Measurements from ENCODE around the gene AKT2. TPM values are rescaled to one million over a fixed set of nuclear protein-coding genes. Genes with fewer than 3 reads are reported as not detected.
A peak's percentile ranks its signal among the peaks of the same experiment; 100 is the strongest.

The AKT2 gene
- total RNA-seq, 1 donor from 2014 or later: 85.1 TPM

GRCh38 chr19:40217027-40217810 is 67.9 kb downstream of the AKT2 start:
- DNase-seq (ENCODE audit: low spot score): peak; percentile 41
- Histone ChIP-seq H3K9me3 (ENCODE audit: low read depth) (no peaks in the 10 kb centered on the region), H3K27me3 (peaks cover 65% of the 10 kb centered on the region), H3K9ac (no peak overlapping the region), H3K79me2 (ENCODE audit: low read depth) (no peaks in the 10 kb centered on the region), H3K36me3 (no peaks in the 10 kb centered on the region), H3K4me1 (no peaks in the 10 kb centered on the region), H3K27ac (no peak overlapping the region), H3K4me3 (no peak overlapping the region), H2AFZ (replicated peaks) (no peak overlapping the region), H3K4me2 (no peak overlapping the region), H4K20me1 (ENCODE audit: low read depth) (peaks cover 21% of the 10 kb centered on the region), H3F3A (ENCODE audit: low read depth) (peaks cover 19% of the 10 kb centered on the region)
- TF ChIP-seq EZH2phosphoT487 (IDR thresholded peaks at IDR 0.05) (peak; percentile 22), CTCF (IDR thresholded peaks at IDR 0.05) (peak; percentile 50), EZH2 (IDR thresholded peaks at IDR 0.05) (peak; percentile 78)
- Mint-ChIP-seq H3K27me3 (ENCODE audit: insufficient read depth, low read depth) (peaks cover 47% of the 10 kb centered on the region), H3K27ac (no peak overlapping the region), H3K9me3 (peaks cover 3% of the 10 kb centered on the region), H3K36me3 (no peaks in the 10 kb centered on the region), H3K4me3 (peak overlapping the region; percentile 10), H3K4me1 (peaks cover 6% of the 10 kb centered on the region)

- Histone ChIP-seq H3K27me3 (peaks cover 62% of the 10 kb centered on the region), H2AFZ (replicated peaks) (no peak overlapping the region), H3K9ac (no peak overlapping the region), H3K9me3 (ENCODE audit: low read depth) (no peaks in the 10 kb centered on the region), H3K36me3 (no peaks in the 10 kb centered on the region), H3K4me3 (no peak overlapping the region), H3K4me2 (no peak overlapping the region), H3K27ac (no peak overlapping the region), H4K20me1 (ENCODE audit: low read depth) (peaks cover 21% of the 10 kb centered on the region), H3K79me2 (ENCODE audit: low read depth) (no peaks in the 10 kb centered on the region), H3K4me1 (no peaks in the 10 kb centered on the region), H3F3A (ENCODE audit: low read depth) (peaks cover 19% of the 10 kb centered on the region)
- TF ChIP-seq EZH2phosphoT487 (IDR thresholded peaks at IDR 0.05): peak; percentile 4
- TF ChIP-seq CTCF (IDR thresholded peaks at IDR 0.05): no peak
- TF ChIP-seq EZH2 (IDR thresholded peaks at IDR 0.05): peak; percentile 71
- Mint-ChIP-seq H3K4me1 (peaks cover 6% of the 10 kb centered on the region), H3K27ac (no peak overlapping the region), H3K36me3 (no peaks in the 10 kb centered on the region), H3K4me3 (peak overlapping the region; percentile 10), H3K9me3 (no peaks in the 10 kb centered on the region), H3K27me3 (ENCODE audit: insufficient read depth, low read depth) (peaks cover 42% of the 10 kb centered on the region)
- no peak for DNase-seq (ENCODE audit: low spot score)
These were observed 68.4 kb downstream of the AKT2 start for GRCh38 chr19:40216777-40217026.

- no peak overlapping the region for H3K27ac ChIP-seq
- H3K4me2 ChIP-seq: no peak overlapping the region
- H3K9ac ChIP-seq: no peak overlapping the region
- no peaks in the 10 kb centered on the region for H3K4me1 ChIP-seq
- no peaks in the 10 kb centered on the region for H3K79me2 ChIP-seq (ENCODE audit: low read depth)
- H3K4me3 Mint-ChIP-seq: peak overlapping the region; percentile 10
- H3K9me3 ChIP-seq (ENCODE audit: low read depth): no peaks in the 10 kb centered on the region
- no peaks in the 10 kb centered on the region for H3K36me3 ChIP-seq
- H2AFZ ChIP-seq (replicated peaks): no peak overlapping the region
- no peak overlapping the region for H3K27ac Mint-ChIP-seq
- no peak for TF ChIP-seq EZH2 (IDR thresholded peaks at IDR 0.05)
- H3K36me3 Mint-ChIP-seq: no peaks in the 10 kb centered on the region
- H3K27me3 ChIP-seq: peaks cover 57% of the 10 kb centered on the region
- peaks cover 21% of the 10 kb centered on the region for H4K20me1 ChIP-seq (ENCODE audit: low read depth)
- H3K4me1 Mint-ChIP-seq: peaks cover 6% of the 10 kb centered on the region
- no peak overlapping the region for H3K4me3 ChIP-seq
- no peaks in the 10 kb centered on the region for H3K9me3 Mint-ChIP-seq
- DNase-seq (ENCODE audit: low spot score): no peak
- peaks cover 39% of the 10 kb centered on the region for H3K27me3 Mint-ChIP-seq (ENCODE audit: insufficient read depth, low read depth)
- H3F3A ChIP-seq (ENCODE audit: low read depth): peaks cover 19% of the 10 kb centered on the region
These were observed 69.0 kb downstream of the AKT2 start for GRCh38 chr19:40216013-40216776.

- H3K27ac Mint-ChIP-seq: no peak overlapping the region
- peaks cover 19% of the 10 kb centered on the region for H3F3A ChIP-seq (ENCODE audit: low read depth)
- no peaks in the 10 kb centered on the region for H3K9me3 ChIP-seq (ENCODE audit: low read depth)
- no peak overlapping the region for H3K4me3 Mint-ChIP-seq
- no peaks in the 10 kb centered on the region for H3K79me2 ChIP-seq (ENCODE audit: low read depth)
- H3K36me3 ChIP-seq: no peaks in the 10 kb centered on the region
- H3K9ac ChIP-seq: no peak overlapping the region
- no peaks in the 10 kb centered on the region for H3K4me1 ChIP-seq
- DNase-seq (ENCODE audit: low spot score): no peak
- H3K9me3 Mint-ChIP-seq: no peaks in the 10 kb centered on the region
- no peak overlapping the region for H3K27ac ChIP-seq
- no peak overlapping the region for H3K4me3 ChIP-seq
- TF ChIP-seq EZH2phosphoT487 (IDR thresholded peaks at IDR 0.05): no peak
- no peak for TF ChIP-seq CTCF (IDR thresholded peaks at IDR 0.05)
- TF ChIP-seq EZH2 (IDR thresholded peaks at IDR 0.05): no peak
- H3K27me3 Mint-ChIP-seq (ENCODE audit: insufficient read depth, low read depth): peaks cover 34% of the 10 kb centered on the region
- H3K4me2 ChIP-seq: no peak overlapping the region
- peaks cover 44% of the 10 kb centered on the region for H3K27me3 ChIP-seq
- peaks cover 3% of the 10 kb centered on the region for H3K36me3 Mint-ChIP-seq
- H4K20me1 ChIP-seq (ENCODE audit: low read depth): peaks cover 25% of the 10 kb centered on the region
- H3K4me1 Mint-ChIP-seq: peaks cover 6% of the 10 kb centered on the region
- no peak overlapping the region for H2AFZ ChIP-seq (replicated peaks)
These were observed 70.2 kb downstream of the AKT2 start for GRCh38 chr19:40214936-40215335.
